Ectodermal cell (in vitro differentiated cells): ENCODE results near the gene ARHGEF33. TPM values are rescaled to one million over a fixed set of nuclear protein-coding genes. Genes with fewer than 3 reads are reported as not detected.

Source experiments
- H3K27ac ChIP-seq: 2 replicates; pipeline ENCODE4 v1.7.0; 2013; ENCODE audit warnings: mild to moderate bottlenecking, low read depth, low read length; ENCODE audit not compliant: insufficient read depth, poor library complexity, severe bottlenecking
- H3K27me3 ChIP-seq: 2 replicates; pipeline ENCODE4 v1.7.0; 2013; ENCODE audit warnings: mild to moderate bottlenecking, low read length; ENCODE audit not compliant: insufficient read depth, control insufficient read depth, poor library complexity, severe bottlenecking
- H3K36me3 ChIP-seq: one replicate; pipeline ENCODE4 v1.7.0; 2013; ENCODE audit warnings: low read length; ENCODE audit not compliant: control insufficient read depth, insufficient read depth
- H3K4me1 ChIP-seq: one replicate; pipeline ENCODE4 v1.7.0; 2013; ENCODE audit warnings: low read length; ENCODE audit not compliant: control insufficient read depth, insufficient read depth
- H3K4me3 ChIP-seq: 2 replicates; pipeline ENCODE4 v1.7.0; 2013; ENCODE audit warnings: low read depth, low read length, control low read depth; ENCODE audit not compliant: insufficient read depth
- H3K9me3 ChIP-seq: 2 replicates; pipeline ENCODE4 v1.7.0; 2013; ENCODE audit warnings: mild to moderate bottlenecking, low read length, moderate library complexity; ENCODE audit not compliant: control insufficient read depth
- WGBS, 2 experiments: methylation state at CpG; one replicate each; pipeline ENCODE4 v1.1.7; 2013; ENCODE audit warnings: missing lambda C conversion rate in 2 of 2; 5-methylcytosine and 5-hydroxymethylcytosine counted together
- polyA plus RNA-seq, 4 experiments: library from polyadenylated mRNA; stranded (reverse); fragments of 50-300 nt; gene quantifications; one replicate each; pipeline ENCODE4 v1.2.3, GENCODE V29; 2013

ARHGEF33 gene
- polyA plus RNA-seq (2013, experiment 1 of 4) = 1.4 TPM
- polyA plus RNA-seq (2013, experiment 2 of 4) = 1.6 TPM
- 2.0 TPM for polyA plus RNA-seq (2013, experiment 3 of 4)
- 1.7 TPM for polyA plus RNA-seq (2013, experiment 4 of 4)

DNA sequence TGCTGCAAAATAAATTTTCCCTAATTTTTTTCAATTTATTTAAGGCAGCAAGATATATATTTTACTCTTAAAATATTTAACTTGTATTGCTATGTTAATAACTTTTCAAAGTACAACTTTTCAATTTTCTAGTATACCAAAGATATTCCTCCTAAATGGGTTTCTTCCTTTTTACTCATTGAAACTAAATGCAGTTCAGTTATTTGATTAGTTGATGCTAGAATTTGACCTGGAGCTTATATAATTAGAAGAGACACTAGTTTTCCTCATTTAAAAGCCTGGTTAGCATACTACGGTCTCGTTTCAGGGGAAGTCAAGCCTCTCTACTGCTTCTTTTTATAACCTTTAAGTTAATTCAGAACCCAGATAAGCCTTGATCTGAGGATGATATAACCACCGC lies at the start of gene ARHGEF33:
TSS of gene ARHGEF33 (plus strand) at position 301 of the 400 bp plus-strand sequence. CDS start 29,573 bp downstream, outside the sequence.
- no peak within 1 kb of the TSS for H3K4me3 ChIP-seq
- no peaks in the 10 kb centered on the region for H3K36me3 ChIP-seq
- no peak within 1 kb of the TSS for H3K27ac ChIP-seq
- no peaks in the 10 kb centered on the region for H3K27me3 ChIP-seq
- no peaks in the 10 kb centered on the region for H3K9me3 ChIP-seq
- no peaks in the 10 kb centered on the region for H3K4me1 ChIP-seq
- WGBS, 2 experiments = 86 to 97% methylated on average over 3 of the region's 3 CpGs

DNA sequence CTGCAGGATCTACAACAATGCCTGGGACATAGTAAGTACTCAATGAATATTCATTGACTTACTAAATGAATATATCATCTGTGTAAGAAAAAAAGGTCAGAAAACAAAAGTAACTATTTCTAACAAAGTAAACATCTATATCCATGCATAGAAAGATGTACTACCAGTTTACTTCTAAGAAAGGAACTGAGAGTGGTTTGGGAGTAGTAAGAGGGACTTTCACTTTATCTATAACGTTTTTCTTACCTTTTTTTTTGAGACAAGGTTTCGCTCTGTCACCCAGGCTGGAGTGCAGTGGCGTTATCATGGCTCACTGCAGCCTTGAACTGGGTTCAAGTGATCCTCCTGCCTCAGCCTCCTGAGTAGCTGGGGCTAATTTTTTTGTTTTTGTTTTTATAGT lies 39.6 kb upstream of the ARHGEF33 start:
- Histone ChIP-seq H3K4me1 (no peaks in the 10 kb centered on the region), H3K9me3 (no peaks in the 10 kb centered on the region), H3K36me3 (peaks cover 24% of the 10 kb centered on the region), H3K27me3 (no peaks in the 10 kb centered on the region), H3K4me3 (no peak overlapping the region), H3K27ac (no peak overlapping the region)
- 95 to 98% methylated on average over 3 of the region's 3 CpGs for WGBS, 2 experiments

DNA sequence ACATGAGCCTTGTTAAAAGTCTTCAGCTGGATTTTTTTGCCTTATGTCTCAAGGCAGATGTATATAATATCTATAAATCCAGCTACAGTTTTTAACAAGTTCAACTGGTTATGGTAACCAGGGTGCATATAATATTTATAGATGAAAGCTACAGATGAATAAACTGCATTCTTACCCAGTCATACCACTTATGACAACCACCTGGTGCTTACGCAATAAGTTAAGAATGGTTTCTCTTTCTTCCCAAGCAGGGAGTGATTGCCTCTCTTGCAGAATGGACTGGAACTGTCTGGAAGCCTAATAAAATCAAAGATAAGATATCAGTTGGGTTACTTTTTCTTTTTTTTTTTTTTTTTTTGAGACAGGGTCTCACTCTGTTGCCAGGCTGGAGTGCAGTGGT lies 33.5 kb upstream of the ARHGEF33 start:
- Histone ChIP-seq H3K9me3 (no peaks in the 10 kb centered on the region), H3K36me3 (peaks cover 45% of the 10 kb centered on the region), H3K4me1 (no peaks in the 10 kb centered on the region), H3K27me3 (no peaks in the 10 kb centered on the region), H3K27ac (no peak overlapping the region), H3K4me3 (no peak overlapping the region)
- 90 to 100% methylated on average over 1 of the region's 1 CpG for WGBS, 2 experiments

DNA sequence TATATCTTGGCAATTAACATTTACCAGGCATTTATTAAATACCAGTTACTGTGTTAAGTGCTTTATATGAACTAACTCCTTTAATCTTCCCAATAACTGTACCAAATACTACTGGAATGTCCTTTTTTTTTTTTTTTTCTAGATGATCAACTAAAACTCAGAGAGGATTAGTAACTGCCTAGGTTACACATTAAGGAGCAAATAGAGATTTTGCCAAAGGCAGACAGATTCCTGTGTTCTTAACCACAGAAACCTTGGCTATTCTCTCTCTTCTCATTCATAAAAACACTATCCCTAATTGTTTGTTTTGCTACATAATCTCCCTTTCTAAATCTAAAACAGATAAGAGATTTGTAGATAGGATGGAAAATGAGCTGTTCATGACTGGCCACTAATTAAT lies 27.2 kb upstream of the ARHGEF33 start:
- Histone ChIP-seq H3K9me3 (no peaks in the 10 kb centered on the region), H3K27ac (no peak overlapping the region), H3K4me3 (no peak overlapping the region), H3K4me1 (no peaks in the 10 kb centered on the region), H3K36me3 (peaks cover 29% of the 10 kb centered on the region), H3K27me3 (no peaks in the 10 kb centered on the region)

DNA sequence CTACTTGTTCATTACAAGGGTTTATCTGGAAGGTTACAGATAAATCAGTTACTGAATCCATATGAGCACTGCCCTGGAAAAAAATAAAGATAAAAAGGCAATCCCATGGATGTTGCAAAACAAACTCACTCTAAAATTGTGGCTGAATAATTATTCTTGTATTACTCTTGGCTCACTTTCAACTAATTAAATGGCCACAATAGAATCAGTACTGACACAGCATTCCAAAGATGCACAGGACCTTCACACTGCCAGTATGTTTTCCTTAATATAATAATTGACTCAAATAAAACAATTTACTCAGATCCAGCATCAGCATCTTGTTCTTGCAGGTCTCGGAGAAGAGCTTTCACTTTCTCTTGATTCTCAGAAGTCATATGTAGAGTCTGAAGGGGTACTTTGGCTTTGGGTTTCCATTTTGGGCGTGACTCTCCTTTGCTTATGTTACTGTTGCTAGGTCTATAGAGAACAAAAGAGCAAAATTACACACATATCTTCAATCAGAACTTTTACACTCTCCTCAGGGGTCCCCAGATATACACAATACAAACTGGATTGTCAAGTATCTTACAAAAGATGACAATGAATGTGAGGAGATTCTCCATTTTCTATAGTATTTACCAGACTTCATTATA lies 26.5 kb upstream of the ARHGEF33 start:
- Histone ChIP-seq H3K27me3 (no peaks in the 10 kb centered on the region), H3K4me3 (no peak overlapping the region), H3K4me1 (no peaks in the 10 kb centered on the region), H3K9me3 (no peaks in the 10 kb centered on the region), H3K27ac (no peak overlapping the region), H3K36me3 (peaks cover 33% of the 10 kb centered on the region)
- WGBS, 2 experiments = 96 to 100% methylated on average over 1 to 2 of the region's 2 CpGs

DNA sequence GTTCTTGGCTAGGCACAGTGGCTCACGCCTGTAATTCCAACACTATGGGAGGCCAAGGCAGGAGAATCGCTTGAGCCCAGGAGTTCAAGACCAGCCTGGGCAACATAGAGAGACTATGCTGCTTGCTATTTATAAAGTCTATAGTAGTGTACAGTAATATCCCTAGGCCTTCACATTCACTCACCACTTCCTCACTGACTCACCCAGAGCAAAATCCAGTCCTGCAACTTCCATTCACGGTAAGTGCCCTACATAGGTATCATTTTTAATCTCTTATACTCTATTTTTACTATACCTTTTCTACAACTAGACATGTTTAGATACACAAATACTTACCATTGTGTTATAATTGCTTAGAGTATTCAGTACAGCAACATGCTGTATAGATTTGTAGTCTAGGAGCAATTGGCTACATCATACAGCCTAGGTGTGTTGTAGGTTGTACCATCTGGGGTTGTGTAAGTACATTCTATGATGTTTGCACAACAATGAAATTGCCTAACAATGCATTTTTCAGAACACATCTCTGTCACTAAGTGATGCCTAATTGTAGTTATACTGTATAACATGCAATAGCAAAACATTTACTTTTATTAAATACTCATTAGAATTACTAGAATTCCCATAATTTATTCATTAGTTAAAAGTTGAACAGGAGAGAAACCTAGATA lies 22.8 kb upstream of the ARHGEF33 start:
- WGBS, 2 experiments = 91 to 95% methylated on average over 3 of the region's 3 CpGs
- Histone ChIP-seq H3K4me3 (no peak overlapping the region), H3K36me3 (peaks cover 10% of the 10 kb centered on the region), H3K9me3 (no peaks in the 10 kb centered on the region), H3K27me3 (no peaks in the 10 kb centered on the region), H3K27ac (no peak overlapping the region), H3K4me1 (no peaks in the 10 kb centered on the region)

DNA sequence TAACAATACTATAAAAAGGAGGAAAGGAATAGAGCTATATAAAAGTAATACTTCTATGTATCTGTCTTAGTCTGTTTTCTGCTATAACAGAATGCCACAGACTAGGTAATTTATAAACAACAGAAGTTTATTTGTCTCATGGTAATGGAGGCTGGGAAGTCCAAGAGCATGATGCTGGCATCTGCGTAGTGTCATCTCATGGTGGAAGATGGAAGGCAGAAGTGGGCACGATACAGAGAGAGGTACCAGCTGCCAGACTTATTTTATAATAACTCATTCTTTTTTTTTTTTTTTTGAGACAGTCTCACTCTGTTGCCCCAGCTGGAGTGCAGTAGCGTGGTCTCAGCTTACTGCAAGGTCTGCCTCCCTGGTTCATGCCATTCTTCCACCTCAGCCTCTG lies 18.2 kb upstream of the ARHGEF33 start:
- Histone ChIP-seq H3K36me3 (peaks cover 7% of the 10 kb centered on the region), H3K27ac (no peak overlapping the region), H3K4me1 (peaks cover 2% of the 10 kb centered on the region), H3K4me3 (no peak overlapping the region), H3K27me3 (no peaks in the 10 kb centered on the region), H3K9me3 (no peaks in the 10 kb centered on the region)
- WGBS, 2 experiments = 92 to 97% methylated on average over 3 of the region's 3 CpGs

DNA sequence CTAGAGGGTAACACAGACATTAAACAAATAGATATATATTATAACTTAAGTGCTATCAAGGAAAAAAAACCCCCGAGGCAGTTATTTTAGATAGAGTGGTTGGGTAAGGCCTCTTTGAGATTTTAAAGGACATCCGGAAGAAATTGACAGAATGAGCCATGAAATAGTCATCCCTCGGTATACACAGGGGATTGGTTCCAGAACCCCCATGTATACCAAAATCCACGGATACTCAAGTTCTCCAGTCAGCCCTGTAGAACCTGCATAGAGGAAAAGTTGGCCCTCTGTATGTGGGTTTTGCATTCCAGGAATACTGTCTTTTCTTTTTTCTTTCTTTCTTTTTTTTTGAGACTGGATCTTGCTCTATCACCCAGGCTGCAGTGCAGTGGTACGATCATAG lies 15.9 kb upstream of the ARHGEF33 start:
- WGBS, 2 experiments = 75 to 76% methylated on average over 5 of the region's 5 CpGs
- H3K9me3 ChIP-seq = no peaks in the 10 kb centered on the region
- H3K4me1 ChIP-seq = peaks cover 7% of the 10 kb centered on the region
- no peak overlapping the region for H3K4me3 ChIP-seq
- no peaks in the 10 kb centered on the region for H3K36me3 ChIP-seq
- H3K27ac ChIP-seq = no peak overlapping the region
- no peaks in the 10 kb centered on the region for H3K27me3 ChIP-seq

DNA sequence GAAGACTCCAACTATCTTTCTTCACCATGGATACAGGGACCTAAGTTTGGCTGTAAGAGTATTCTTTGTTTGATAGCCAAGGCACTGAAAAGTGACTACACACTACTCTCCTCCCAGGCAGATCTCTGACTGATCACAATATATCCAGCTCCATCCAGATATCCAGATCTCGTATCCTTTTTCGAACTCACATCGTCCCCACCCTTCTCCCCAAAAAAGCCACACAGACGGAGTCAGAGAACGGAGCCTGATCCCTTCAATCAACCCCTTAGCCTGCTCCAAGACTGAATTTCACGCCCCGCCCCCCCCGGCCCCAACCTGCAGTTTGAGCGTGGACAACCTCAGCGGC lies 14.5 kb upstream of the ARHGEF33 start:
- WGBS, 2 experiments = 0 to 2% methylated on average over 10 of the region's 10 CpGs
- H3K27me3 ChIP-seq = no peaks in the 10 kb centered on the region
- peaks cover 7% of the 10 kb centered on the region for H3K4me1 ChIP-seq
- no peak overlapping the region for H3K27ac ChIP-seq
- no peaks in the 10 kb centered on the region for H3K9me3 ChIP-seq
- H3K4me3 ChIP-seq = peak overlapping the region; percentile 95
- H3K36me3 ChIP-seq = no peaks in the 10 kb centered on the region

DNA sequence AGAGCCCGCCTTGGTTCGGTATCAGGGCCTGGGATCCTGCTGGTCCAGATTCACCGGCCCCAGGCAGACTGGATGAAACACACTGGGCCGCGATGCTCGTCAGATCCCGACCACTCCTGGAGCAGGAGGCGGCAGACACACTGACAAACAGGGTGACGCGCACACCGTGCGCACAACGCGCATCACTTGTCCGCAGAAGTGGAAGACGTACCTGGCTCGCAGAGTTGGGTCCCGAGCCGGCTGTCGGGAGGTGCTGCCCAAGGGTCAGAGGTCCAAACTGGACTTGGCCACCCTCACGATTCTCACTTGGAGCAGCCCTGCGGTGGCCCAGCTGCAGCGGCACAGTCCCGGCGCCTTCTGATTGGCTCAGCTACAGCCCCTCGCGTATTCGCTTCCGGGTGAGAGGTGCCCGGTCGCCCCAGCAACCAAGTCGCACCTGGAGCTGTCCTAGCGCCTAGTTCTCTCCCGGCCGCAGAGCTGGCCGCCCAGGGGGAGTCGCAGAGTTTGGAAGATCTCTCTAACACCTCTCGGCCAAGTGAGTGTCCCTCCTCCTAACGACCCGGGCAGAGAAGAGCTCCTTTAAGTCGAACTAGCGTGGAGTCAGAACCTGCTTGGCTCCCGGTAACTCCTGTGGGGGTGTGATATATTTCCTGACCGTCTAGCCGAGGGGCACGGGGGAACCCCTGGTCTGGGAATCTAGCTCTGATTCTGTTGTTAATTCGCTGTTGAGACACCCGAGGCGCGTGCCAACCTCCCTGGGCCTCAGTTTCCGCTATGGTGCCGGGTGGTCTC lies 13.9 kb upstream of the ARHGEF33 start, which contains the start of the genes DHX57 and MORN2:
TSS of gene DHX57 (minus strand) at position 359 of the 792 bp plus-strand sequence. CDS start 7,529 bp downstream, outside the sequence.
TSS of gene MORN2 (plus strand) at position 401 of the 792 bp plus-strand sequence.
- Histone ChIP-seq H3K27ac (peak within 1 kb of the TSS; percentile 16), H3K27me3 (no peaks in the 10 kb centered on the region), H3K9me3 (no peaks in the 10 kb centered on the region), H3K36me3 (no peaks in the 10 kb centered on the region), H3K4me1 (peaks cover 7% of the 10 kb centered on the region), H3K4me3 (peak within 1 kb of the TSS; percentile 95)
- WGBS, 2 experiments = 1% methylated on average over 52 of the region's 52 CpGs
